ENCODE data around the gene ITGB1BP1.
A peak's percentile ranks its signal among the peaks of the same experiment; 100 is the strongest.

The ITGB1BP1 gene

GRCh38 chr2:9423100-9423921 is at the start of gene ITGB1BP1, which contains the start of gene CPSF3:
Gene ITGB1BP1, minus strand, starts transcription at chr2:9423528. Its CDS starts 4,831 bp downstream, at chr2:9418697.
Gene CPSF3, plus strand, starts transcription at chr2:9423654. Its CDS starts 120 bp downstream, at chr2:9423774.
- DNase-seq (ENCODE audit: low spot score): peak; percentile 99

DNA sequence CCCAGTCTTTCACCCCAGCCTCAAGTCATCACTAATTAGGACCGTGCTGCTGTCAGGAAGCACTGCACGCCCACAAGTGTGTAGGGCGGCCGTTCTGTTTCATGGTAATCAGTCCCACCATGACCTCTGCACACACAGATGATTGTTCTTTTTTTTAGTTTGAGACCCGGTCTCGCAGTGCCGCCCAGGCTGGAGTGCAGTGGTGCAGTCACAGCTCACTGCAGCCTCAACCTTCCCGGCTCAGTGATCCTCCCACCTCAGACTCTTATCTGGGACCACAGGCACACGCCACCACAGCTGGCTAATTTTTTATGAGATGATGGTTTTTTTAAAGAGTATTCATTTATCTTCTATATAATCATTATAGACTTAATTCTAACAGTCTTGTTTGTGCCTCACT is 49.2 kb upstream of the ITGB1BP1 start:
- DNase-seq (ENCODE audit: low spot score): no peak

GRCh38 chr2:9471206-9471605 is 47.9 kb upstream of the ITGB1BP1 start:
- DNase-seq (ENCODE audit: low spot score): no peak

DNA sequence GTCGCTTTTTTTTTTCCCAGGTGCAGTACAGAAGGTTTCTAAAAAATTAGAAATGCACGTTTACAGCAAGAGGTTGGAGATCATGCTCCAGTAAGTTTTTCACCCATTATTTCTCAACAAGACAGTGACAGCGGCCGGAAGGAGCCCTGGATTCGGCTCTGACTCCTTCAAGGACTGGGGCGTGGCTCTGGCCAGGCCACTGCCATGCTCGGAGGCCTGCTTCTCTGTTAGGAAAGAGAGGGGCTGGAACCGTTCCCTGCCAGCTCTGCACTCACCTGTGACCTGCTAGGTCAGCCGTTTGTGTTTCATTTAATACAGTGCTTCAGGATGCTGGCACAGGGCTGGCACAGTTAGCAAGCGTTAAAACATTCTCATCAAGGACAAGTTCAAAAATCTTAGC is 44.4 kb upstream of the ITGB1BP1 start:
- no peak for DNase-seq (ENCODE audit: low spot score)

DNA sequence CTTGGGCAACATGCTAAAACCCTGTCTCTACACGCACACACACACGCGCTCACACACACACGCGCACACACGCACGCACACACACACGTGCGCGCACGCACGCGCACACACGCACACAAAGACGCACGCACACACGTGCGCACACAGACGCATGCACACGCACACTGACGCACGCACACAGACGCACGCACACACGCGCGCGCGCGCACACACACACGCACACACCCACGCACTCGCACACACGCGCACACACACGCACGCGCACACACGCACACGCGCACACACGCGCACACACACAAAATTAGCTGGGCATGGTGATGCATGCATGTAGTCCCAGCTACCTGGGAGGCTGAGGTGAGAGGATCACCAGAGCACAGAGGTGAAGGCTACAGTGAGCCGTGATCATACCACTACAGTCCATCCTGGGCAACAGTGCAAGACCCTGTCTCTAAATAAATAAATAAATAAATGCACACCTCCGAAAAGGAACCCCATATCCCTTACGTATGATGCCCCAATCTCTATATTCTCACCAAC is 42.9 kb upstream of the ITGB1BP1 start:
- DNase-seq (ENCODE audit: low spot score): no peak

- no peak for DNase-seq (ENCODE audit: low spot score)
Measured at GRCh38 chr2:9465170-9465569, 41.8 kb upstream of the ITGB1BP1 start.

DNA sequence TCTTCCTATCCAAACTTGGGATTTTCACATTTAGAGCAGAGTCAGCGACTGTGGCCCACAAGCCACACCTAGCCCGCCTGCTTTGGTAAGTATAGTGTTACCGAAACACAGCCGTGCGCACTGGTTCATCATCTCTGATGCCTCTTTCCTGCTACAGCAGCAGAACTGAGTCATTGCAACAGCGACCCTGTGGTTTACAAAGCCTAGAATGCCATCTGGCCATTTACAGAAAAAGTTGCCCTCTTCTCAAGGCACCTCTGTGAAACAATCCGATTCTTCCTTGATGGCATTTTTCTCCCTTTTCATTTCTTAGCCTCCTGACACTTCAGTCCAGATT is 40.3 kb upstream of the ITGB1BP1 start:
- no peak for DNase-seq (ENCODE audit: low spot score)

- DNase-seq (ENCODE audit: low spot score): no peak
Measured at GRCh38 chr2:9462886-9463697, 39.8 kb upstream of the ITGB1BP1 start.

GRCh38 chr2:9462313-9462712 is 39.0 kb upstream of the ITGB1BP1 start:
- no peak for DNase-seq (ENCODE audit: low spot score)

- no peak for DNase-seq (ENCODE audit: low spot score)
Measured at GRCh38 chr2:9461079-9461478, 37.8 kb upstream of the ITGB1BP1 start.

DNA sequence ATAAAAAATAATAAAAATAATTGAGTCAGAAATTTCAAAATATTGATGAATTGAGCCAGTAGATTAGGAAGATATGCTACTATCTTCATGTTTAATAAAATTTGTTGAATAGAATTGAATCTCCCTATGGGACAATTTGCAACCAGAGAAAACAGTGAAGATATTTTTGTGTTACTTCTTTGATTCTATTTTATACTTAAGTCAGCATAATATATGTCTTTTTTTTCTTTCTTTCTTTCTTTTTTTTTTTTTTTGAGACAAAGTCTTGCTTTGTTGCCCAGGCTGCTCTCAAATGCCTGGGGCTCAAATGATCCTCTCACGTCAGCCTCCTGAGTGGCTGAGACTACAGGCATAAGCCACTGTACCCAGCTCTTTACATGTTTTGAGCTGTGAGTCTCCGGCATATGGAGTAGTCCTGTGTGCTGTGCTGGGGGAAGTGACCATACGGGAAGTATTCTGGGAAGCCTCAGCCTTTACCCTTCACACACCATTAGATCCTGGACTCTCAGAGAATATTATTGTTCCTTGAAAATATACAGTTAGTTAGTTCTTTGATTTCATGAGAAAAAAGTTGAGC is 37.2 kb upstream of the ITGB1BP1 start:
- DNase-seq (ENCODE audit: low spot score): no peak

DNA sequence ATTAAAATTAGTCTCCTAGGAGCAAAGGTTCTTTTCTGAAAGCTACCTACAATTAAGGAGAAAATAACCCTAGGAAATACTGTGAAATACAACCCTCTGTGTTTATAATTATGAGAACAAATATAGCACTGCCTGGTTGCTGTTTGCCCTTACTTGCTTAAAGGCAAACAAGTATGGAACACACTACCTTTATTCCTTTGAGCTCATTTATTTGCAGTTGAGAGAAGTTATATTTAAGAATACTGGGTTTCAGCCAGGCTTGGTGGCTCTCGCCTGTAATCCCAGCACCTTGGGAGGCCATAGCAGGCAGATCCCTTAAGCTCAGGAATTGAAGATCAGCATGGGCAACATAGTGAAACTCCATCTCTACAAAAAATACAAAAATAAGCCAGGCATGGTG is 27.9 kb upstream of the ITGB1BP1 start:
- no peak for DNase-seq (ENCODE audit: low spot score)

GRCh38 chr2:9445089-9445488 is 21.8 kb upstream of the ITGB1BP1 start:
- no peak for DNase-seq (ENCODE audit: low spot score)

DNA sequence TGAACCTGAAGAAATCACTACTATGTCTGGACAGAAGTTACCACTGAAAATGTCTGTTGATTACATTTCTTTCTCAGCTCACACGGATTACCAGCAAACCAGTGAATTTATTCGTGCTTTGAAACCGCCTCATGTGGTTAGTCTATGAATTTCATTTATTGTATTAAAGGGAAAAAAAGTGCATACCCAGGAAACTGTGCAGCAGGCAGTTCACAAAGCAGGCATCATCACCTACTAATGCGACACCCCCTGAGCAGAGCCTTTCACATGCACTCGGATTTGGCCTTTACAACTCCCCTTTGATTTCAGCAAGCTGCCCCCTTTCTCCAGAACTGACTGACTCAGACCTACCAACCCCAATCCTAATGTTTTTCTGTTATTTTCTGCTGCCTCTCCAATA is 20.2 kb upstream of the ITGB1BP1 start:
- no peak for DNase-seq (ENCODE audit: low spot score)

DNA sequence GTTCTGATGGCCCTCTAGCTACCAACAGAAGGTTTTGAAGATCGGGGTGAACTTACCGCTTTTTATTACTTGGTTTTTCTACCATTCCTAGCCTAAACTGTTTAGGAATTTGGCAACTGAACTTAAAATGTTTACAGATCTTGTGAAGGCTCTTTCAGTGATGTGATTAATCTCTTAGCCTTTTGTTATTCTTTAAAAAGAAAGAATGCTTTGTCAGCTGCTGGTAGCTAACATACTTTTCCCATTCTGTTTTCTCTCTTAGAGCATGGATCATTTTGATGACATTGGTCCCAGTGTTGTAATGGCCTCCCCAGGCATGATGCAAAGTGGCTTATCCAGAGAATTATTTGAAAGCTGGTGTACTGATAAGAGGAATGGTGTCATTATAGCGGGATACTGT is 18.2 kb upstream of the ITGB1BP1 start:
- no peak for DNase-seq (ENCODE audit: low spot score)

- DNase-seq (ENCODE audit: low spot score): no peak
Measured at GRCh38 chr2:9440058-9440727, 16.9 kb upstream of the ITGB1BP1 start.

- no peak for DNase-seq (ENCODE audit: low spot score)
Measured at GRCh38 chr2:9439536-9439935, 16.2 kb upstream of the ITGB1BP1 start.

- DNase-seq (ENCODE audit: low spot score): no peak
Measured at GRCh38 chr2:9434489-9434888, 11.2 kb upstream of the ITGB1BP1 start.

DNA sequence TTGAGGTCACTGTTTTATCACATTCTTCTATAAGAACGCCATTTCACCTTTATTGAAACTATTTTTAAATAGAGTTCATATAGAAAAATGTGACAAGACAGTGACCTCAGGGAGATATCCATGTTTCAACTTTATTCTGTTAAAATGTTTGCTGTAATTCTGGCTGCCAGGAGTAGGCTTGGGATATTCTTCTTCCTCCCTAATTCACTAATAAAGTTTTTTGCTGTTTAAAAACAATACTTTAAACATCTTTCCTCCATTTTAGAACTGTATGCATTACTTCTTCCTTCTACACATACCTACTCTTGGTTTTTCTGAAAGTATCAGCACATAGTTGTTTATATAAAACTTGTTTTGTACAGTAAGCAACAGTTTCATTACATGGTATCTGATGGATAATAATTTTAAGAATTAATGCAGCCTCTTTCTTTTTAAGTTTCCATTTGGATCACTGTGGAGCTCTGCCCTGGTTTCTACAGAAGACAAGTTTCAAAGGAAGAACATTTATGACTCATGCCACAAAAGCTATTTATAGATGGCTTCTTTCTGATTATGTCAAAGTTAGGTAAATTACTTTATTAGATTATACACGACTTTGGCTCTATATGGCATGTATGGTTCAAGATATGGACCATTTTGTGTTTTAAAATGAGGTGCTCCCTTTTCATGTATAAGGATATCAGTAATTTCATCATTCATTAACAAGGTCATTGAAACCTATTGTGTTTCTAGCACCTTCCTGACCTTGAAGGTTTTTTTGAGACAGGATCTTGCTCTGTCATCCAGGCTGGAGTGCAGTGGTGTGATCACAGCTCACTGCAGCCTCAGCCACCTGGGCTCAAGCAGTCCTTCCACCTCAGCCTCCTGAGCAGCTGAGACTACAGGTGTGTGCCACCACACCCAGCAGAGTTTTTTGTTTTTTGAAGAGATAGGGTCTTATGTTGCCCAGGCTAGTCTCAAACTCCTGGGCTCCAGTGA is 7.3 kb upstream of the ITGB1BP1 start:
- DNase-seq (ENCODE audit: low spot score): no peak

DNA sequence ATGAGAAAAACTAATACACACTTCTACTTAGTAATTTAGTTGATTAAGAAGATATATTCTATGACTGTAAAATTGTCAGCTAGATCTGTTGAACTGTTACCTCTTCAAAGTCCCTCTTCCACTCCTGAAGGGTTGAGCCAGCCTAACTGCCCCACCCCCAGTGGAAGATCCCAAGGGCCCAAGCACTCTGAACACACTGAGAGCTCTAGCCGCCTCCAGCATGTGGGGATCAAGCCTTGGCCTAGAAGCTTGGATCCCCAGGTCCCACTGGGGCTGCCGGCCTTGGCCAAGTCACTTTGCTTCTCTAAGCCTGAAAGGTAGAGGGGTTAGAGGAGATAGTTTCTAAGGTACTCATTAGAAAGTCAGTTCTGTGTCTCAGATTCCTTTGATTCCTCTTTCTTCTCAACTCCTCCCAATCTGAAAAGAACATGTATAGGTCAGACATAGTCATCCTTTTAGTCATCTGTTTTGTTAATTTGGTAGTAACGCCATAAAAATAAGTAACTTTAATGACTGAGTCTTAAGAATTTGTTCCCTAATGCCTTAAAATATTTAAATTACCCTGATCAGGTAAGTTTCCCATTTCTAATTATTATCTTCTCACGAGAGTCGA is 5.7 kb upstream of the ITGB1BP1 start:
- no peak for DNase-seq (ENCODE audit: low spot score)
